ENCODE data around the gene FAAP100. TPM values are rescaled to one million over a fixed set of nuclear protein-coding genes. Genes with fewer than 3 reads are reported as not detected.

Gene FAAP100
- total RNA-seq, 6 experiments from 2014 or later = 21.9 to 27.7 (median 23.9) TPM

DNA sequence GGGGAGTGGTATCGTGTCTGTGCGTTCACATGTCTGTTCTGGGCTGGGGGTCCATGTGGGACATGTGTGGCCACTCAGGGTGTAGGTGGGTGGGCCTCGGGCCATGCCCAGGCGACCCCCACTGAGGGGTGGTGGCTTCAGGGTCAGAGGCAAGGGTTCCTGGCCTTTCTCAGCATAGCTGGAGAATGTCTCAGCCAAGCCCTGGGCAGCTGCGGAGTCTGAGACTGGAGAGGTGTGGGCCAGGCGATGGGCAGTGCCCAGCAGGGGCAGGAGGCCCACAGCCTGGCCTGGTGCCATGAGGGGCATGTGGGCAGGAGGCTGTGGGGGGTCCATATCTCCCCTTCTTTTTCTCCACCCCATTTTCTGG is 22.7 kb downstream of the FAAP100 start:
- TF ChIP-seq, protein P1, sequence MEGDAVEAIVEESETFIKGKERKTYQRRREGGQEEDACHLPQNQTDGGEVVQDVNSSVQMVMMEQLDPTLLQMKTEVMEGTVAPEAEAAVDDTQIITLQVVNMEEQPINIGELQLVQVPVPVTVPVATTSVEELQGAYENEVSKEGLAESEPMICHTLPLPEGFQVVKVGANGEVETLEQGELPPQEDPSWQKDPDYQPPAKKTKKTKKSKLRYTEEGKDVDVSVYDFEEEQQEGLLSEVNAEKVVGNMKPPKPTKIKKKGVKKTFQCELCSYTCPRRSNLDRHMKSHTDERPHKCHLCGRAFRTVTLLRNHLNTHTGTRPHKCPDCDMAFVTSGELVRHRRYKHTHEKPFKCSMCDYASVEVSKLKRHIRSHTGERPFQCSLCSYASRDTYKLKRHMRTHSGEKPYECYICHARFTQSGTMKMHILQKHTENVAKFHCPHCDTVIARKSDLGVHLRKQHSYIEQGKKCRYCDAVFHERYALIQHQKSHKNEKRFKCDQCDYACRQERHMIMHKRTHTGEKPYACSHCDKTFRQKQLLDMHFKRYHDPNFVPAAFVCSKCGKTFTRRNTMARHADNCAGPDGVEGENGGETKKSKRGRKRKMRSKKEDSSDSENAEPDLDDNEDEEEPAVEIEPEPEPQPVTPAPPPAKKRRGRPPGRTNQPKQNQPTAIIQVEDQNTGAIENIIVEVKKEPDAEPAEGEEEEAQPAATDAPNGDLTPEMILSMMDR (IDR thresholded peaks at IDR 0.05) = no peak
- no peak for DNase-seq
- H3K27me3 Mint-ChIP-seq (ENCODE audit: insufficient read depth) = peaks cover 4% of the 10 kb centered on the region; the same call in 1 of the 2 replicates
- H3K4me1 Mint-ChIP-seq (ENCODE audit: low read depth) = no peaks in the 10 kb centered on the region; the same call in 1 of the 2 replicates
- H3K36me3 Mint-ChIP-seq (ENCODE audit: low read depth) = no peaks in the 10 kb centered on the region
- H3K9me3 Mint-ChIP-seq = no peaks in the 10 kb centered on the region
- H3K4me3 Mint-ChIP-seq = no peak overlapping the region; the same call in 1 of the 2 replicates
- H3K27ac Mint-ChIP-seq = no peak overlapping the region

DNA sequence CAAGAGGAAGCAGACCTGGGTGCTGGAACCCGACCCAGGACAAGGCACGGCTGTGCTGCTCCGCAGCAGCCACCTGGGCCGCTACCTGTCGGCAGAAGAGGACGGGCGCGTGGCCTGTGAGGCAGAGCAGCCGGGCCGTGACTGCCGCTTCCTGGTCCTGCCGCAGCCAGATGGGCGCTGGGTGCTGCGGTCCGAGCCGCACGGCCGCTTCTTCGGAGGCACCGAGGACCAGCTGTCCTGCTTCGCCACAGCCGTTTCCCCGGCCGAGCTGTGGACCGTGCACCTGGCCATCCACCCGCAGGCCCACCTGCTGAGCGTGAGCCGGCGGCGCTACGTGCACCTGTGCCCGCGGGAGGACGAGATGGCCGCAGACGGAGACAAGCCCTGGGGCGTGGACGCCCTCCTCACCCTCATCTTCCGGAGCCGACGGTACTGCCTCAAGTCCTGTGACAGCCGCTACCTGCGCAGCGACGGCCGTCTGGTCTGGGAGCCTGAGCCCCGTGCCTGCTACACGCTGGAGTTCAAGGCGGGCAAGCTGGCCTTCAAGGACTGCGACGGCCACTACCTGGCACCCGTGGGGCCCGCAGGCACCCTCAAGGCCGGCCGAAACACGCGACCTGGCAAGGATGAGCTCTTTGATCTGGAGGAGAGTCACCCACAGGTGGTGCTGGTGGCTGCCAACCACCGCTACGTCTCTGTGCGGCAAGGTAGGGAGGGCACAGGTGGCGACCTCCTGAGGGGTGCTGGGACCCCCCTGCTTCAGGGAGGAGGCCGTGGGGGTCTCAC is 23.3 kb downstream of the FAAP100 start:
- Mint-ChIP-seq H3K4me3 (no peak overlapping the region), H3K9me3 (no peaks in the 10 kb centered on the region)

DNA sequence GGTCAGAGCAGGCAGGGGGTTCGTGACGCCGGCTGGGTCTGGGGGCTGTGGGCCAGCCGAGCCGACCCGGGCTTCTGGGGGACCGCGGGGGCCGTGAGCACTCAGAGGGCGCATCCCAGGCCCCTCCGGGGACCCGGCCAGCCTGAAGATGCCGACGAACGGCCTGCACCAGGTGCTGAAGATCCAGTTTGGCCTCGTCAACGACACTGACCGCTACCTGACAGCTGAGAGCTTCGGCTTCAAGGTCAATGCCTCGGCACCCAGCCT is 23.8 kb downstream of the FAAP100 start:
- DNase-seq = no peak
- no peaks in the 10 kb centered on the region for H3K36me3 Mint-ChIP-seq (ENCODE audit: low read depth)
- no peaks in the 10 kb centered on the region for H3K9me3 Mint-ChIP-seq
- H3K27me3 Mint-ChIP-seq (ENCODE audit: insufficient read depth) = peaks cover 3% of the 10 kb centered on the region; the same call in 1 of the 2 replicates
- TF ChIP-seq, protein P1 (IDR thresholded peaks at IDR 0.05) = no peak
- no peak overlapping the region for H3K4me3 Mint-ChIP-seq
- no peak overlapping the region for H3K27ac Mint-ChIP-seq
- no peaks in the 10 kb centered on the region; the same call in 1 of the 2 replicates for H3K4me1 Mint-ChIP-seq (ENCODE audit: low read depth)

More for the DNA sequence above, 23.3 kb downstream of the FAAP100 start:
- DNase-seq = no peak
- TF ChIP-seq, protein P1 (IDR thresholded peaks at IDR 0.05) = no peak
- no peak overlapping the region for H3K27ac Mint-ChIP-seq
- peaks cover 4% of the 10 kb centered on the region; the same call in 1 of the 2 replicates for H3K27me3 Mint-ChIP-seq (ENCODE audit: insufficient read depth)
- H3K36me3 Mint-ChIP-seq (ENCODE audit: low read depth) = no peaks in the 10 kb centered on the region
- no peaks in the 10 kb centered on the region; the same call in 1 of the 2 replicates for H3K4me1 Mint-ChIP-seq (ENCODE audit: low read depth)

DNA sequence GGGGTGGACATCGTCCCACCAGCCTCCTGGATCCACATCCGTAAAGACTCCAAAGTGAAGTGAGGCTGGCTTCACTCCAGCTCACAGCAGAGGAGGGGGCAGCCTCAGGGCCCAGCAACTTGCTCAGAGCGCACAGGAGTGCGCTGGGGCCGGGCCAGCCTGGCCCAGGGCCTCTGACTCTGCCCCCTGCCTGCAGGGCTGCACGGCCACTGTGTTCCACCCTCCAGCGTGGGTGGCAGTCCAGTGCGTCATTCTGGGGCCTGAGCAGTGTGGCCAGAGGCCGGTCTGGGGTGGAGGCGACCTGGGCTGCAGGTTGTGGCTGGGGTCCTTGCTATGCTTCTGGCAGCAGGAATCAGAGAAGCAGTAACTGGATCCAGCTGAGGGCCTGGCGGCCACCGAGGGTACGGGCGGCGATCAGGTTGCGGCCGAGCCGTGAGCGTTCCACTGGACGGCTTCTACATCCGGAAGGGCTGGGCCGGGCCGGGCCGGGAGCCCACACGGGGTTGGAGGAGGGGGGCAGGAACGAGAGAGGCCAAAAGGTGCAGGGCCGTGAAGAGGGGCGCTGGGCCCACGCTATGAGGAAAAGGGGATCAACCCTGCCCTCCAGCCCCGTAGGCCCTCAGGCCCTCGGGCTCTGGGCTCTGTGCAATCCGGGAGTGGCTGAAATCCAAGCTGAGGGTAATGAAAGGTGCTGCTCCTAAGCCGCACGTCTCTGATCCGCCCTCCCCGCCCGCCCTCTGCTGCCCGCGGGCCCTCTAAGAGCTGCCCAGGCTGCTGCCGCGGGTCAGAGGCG is 24.4 kb downstream of the FAAP100 start, which contains the start of gene FSCN2:
TSS of gene FSCN2 (plus strand) at position 787 of the 793 bp plus-strand sequence. CDS start 155 bp downstream, outside the sequence.
- TF ChIP-seq, protein P1 (IDR thresholded peaks at IDR 0.05) = peak; percentile 51
- H3K27me3 Mint-ChIP-seq (ENCODE audit: insufficient read depth) = peaks cover 2% of the 10 kb centered on the region; the same call in 1 of the 2 replicates
- no peak within 1 kb of the TSS for H3K27ac Mint-ChIP-seq
- H3K36me3 Mint-ChIP-seq (ENCODE audit: low read depth) = no peaks in the 10 kb centered on the region
- no peak for DNase-seq
- no peaks in the 10 kb centered on the region for H3K9me3 Mint-ChIP-seq
- H3K4me3 Mint-ChIP-seq = no peak within 1 kb of the TSS; the same call in 1 of the 2 replicates
- H3K4me1 Mint-ChIP-seq (ENCODE audit: low read depth) = no peaks in the 10 kb centered on the region; the same call in 1 of the 2 replicates

DNA sequence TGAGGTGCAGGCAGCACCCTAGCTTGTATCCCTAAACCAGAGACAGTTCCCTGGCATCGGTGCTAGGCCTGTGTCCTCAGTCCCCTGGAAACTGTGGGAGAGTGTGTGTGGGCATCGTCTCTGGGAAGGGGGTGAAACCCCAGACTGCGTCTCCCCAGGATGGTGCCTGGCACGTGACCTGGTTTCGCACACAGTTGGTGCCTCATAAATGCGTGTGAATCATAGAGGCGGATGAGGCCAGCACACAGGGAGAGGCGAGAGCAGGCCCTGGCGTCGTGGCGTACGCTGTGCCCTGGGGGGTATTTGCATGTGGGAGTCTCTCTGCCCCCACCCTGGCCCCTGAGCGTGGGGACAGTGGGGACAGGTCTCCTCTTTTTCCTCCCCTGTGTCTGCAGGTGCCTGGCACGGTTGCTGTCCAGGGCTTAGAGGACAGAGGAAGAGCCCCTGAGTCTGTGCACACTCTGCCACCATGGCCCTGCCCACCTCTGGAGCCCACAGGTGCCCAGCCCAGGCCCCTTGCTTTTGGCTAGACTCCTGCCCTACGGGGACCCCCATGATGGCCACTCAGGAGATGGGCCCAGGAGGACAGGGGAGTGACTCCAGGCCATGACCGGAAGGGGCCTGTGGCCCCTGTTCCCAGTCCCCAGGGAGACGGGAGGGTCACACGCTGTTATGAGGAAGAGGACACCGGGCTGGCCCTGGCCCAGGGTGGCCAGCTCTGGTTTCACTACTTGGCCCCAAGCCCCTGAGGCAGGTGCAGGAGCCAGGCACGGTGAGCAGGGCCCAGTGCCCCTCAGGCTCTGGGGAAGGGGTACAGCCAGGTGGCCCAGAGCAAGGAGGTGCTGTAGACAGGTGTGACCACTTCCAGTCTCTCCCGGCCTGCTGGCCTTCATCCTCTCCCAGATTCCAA is 25.2 kb downstream of the FAAP100 start:
- Mint-ChIP-seq H3K4me3 (no peak overlapping the region), H3K27ac (no peak overlapping the region), H3K9me3 (no peaks in the 10 kb centered on the region), H3K36me3 (ENCODE audit: low read depth) (no peaks in the 10 kb centered on the region; the same call in 1 of the 2 replicates), H3K4me1 (ENCODE audit: low read depth) (no peaks in the 10 kb centered on the region; the same call in 1 of the 2 replicates), H3K27me3 (ENCODE audit: insufficient read depth) (peaks cover 2% of the 10 kb centered on the region; the same call in 1 of the 2 replicates)
- no peak for DNase-seq
- TF ChIP-seq, protein P1 (IDR thresholded peaks at IDR 0.05) = no peak

Data from HFFc6 (cell line).